ENCODE measurements around the gene SLC6A6. TPM values are rescaled to one million over a fixed set of nuclear protein-coding genes. Genes with fewer than 3 reads are reported as not detected.

Gene SLC6A6
- total and polyA plus RNA-seq, 2 experiments from 2014 or later = 30.7 to 58.9 TPM

DNA sequence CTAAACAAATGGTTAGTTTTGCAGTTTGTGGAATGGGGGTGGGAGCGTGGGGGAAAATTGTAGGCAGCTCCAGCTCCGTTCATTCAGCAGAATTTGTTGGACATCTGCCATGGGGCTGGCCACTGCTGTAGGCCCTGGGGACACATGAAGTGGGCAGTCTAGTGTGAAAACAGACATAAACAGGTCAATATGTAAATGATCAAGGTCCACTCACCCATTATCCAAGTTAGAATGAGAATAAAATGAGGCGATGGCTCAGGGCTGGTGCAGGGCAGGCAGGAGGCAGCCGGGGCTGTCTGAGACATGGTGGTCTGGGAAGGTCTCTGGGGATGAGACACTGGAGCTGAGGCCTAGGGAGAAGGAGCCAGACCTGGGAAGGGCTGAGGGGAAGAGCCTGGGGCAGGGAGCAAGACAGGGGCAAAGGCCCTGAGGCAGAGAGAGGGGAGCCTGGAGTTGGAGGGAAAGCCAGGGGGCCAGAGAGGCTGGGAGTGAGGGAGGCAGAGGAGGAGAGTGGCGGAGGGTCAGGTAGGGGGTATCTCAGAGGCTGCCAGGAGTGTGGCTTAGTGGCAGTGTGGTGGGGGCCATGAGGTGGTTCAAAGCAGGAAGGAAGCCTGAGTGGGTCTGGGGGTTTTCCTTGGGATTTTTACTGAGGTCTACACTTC lies 6.2 kb upstream of the SLC6A6 start:
- Histone ChIP-seq H3K9me3 (ENCODE audit: low read depth) (no peaks in the 10 kb centered on the region), H3K79me2 (no peaks in the 10 kb centered on the region), H3K9me2 (replicated peaks; ENCODE audit: insufficient read depth) (no peaks in the 10 kb centered on the region), H3K4me2 (no peak overlapping the region), H3K4me3 (no peak overlapping the region), H3K27ac (no peak overlapping the region), H3K27me3 (no peaks in the 10 kb centered on the region), H3K4me1 (ENCODE audit: insufficient read depth) (no peaks in the 10 kb centered on the region), H4K20me1 (ENCODE audit: insufficient read depth, poor library complexity, severe bottlenecking) (no peaks in the 10 kb centered on the region), H2AFZ (no peak overlapping the region), H3K36me3 (replicated peaks; ENCODE audit: insufficient read depth, low read depth) (no peaks in the 10 kb centered on the region)
- TF ChIP-seq EZH2phosphoT487 (IDR thresholded peaks at IDR 0.05; ENCODE audit: low read depth, severe bottlenecking, unreplicated experiment) (no peak), EZH2 (IDR thresholded peaks at IDR 0.05; ENCODE audit: borderline replicate concordance) (no peak)
- TF ChIP-seq, protein P1, sequence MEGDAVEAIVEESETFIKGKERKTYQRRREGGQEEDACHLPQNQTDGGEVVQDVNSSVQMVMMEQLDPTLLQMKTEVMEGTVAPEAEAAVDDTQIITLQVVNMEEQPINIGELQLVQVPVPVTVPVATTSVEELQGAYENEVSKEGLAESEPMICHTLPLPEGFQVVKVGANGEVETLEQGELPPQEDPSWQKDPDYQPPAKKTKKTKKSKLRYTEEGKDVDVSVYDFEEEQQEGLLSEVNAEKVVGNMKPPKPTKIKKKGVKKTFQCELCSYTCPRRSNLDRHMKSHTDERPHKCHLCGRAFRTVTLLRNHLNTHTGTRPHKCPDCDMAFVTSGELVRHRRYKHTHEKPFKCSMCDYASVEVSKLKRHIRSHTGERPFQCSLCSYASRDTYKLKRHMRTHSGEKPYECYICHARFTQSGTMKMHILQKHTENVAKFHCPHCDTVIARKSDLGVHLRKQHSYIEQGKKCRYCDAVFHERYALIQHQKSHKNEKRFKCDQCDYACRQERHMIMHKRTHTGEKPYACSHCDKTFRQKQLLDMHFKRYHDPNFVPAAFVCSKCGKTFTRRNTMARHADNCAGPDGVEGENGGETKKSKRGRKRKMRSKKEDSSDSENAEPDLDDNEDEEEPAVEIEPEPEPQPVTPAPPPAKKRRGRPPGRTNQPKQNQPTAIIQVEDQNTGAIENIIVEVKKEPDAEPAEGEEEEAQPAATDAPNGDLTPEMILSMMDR (IDR thresholded peaks at IDR 0.05; ENCODE audit: poor library complexity) = no peak
- DNase-seq (ENCODE audit: low spot score) = no peak
- WGBS (ENCODE audit: low lambda C conversion rate, missing lambda C conversion rate) = 91% methylated on average over 5 of the region's 5 CpGs

DNA sequence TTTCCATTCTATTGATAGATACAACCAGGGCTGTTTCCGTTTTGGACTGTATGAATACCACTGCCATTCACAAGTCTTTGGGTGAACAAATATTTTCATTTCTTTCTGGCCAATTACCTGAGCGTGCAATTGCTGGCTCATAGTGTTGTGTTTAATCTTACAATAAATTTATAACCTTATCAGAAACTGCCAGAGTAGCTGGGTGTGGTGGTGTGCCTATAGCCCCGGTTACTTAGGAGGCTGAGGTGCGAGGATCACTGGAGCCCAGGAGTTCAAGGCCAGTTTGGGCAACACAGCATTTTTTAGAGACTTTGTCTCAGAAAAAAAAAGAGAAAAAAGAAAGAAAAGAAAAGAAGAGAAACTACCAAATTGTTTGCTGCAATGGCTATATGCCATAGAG lies 5.4 kb upstream of the SLC6A6 start:
- Histone ChIP-seq H3K4me3 (no peak overlapping the region), H3K4me2 (no peak overlapping the region), H4K20me1 (ENCODE audit: insufficient read depth, poor library complexity, severe bottlenecking) (no peaks in the 10 kb centered on the region), H3K27me3 (no peaks in the 10 kb centered on the region), H3K79me2 (no peaks in the 10 kb centered on the region), H3K9me3 (ENCODE audit: low read depth) (no peaks in the 10 kb centered on the region), H3K27ac (no peak overlapping the region), H3K36me3 (replicated peaks; ENCODE audit: insufficient read depth, low read depth) (no peaks in the 10 kb centered on the region), H3K4me1 (ENCODE audit: insufficient read depth) (peaks cover 5% of the 10 kb centered on the region), H3K9me2 (replicated peaks; ENCODE audit: insufficient read depth) (no peaks in the 10 kb centered on the region), H2AFZ (no peak overlapping the region)
- TF ChIP-seq, protein P1 (IDR thresholded peaks at IDR 0.05; ENCODE audit: poor library complexity) = no peak
- TF ChIP-seq EZH2 (IDR thresholded peaks at IDR 0.05; ENCODE audit: borderline replicate concordance) (no peak), EZH2phosphoT487 (IDR thresholded peaks at IDR 0.05; ENCODE audit: low read depth, severe bottlenecking, unreplicated experiment) (no peak)
- no peak for DNase-seq (ENCODE audit: low spot score)
- 97% methylated on average over 4 of the region's 4 CpGs for WGBS (ENCODE audit: low lambda C conversion rate, missing lambda C conversion rate)

DNA sequence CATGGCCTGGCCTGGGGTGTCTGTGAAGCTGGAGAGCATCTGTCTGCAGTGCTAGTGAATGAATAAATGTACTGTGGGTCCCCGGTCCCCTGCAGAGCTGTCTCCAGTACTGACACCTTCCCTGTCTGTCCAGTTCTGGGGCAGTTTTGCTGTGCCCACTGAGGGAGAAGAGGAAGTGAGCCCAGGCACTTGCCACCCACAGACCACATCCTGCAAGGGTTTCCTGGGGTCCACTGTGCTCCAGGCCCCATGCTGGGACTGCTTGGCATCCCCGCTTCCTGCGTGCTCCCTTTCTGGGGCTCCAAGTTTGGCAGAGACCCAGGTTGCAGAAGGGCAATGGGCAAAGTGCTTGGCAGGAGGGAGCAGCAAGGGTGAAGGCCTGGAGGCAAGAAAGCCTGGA lies 4.9 kb upstream of the SLC6A6 start:
- Histone ChIP-seq H3K9me3 (ENCODE audit: low read depth) (no peaks in the 10 kb centered on the region), H3K27me3 (no peaks in the 10 kb centered on the region), H3K4me1 (ENCODE audit: insufficient read depth) (peaks cover 5% of the 10 kb centered on the region), H3K36me3 (replicated peaks; ENCODE audit: insufficient read depth, low read depth) (no peaks in the 10 kb centered on the region), H2AFZ (no peak overlapping the region), H3K4me3 (no peak overlapping the region), H4K20me1 (ENCODE audit: insufficient read depth, poor library complexity, severe bottlenecking) (no peaks in the 10 kb centered on the region), H3K27ac (no peak overlapping the region), H3K4me2 (no peak overlapping the region), H3K79me2 (no peaks in the 10 kb centered on the region), H3K9me2 (replicated peaks; ENCODE audit: insufficient read depth) (no peaks in the 10 kb centered on the region)
- TF ChIP-seq, protein P1 (IDR thresholded peaks at IDR 0.05; ENCODE audit: poor library complexity) = no peak
- TF ChIP-seq EZH2phosphoT487 (IDR thresholded peaks at IDR 0.05; ENCODE audit: low read depth, severe bottlenecking, unreplicated experiment) = no peak
- no peak for TF ChIP-seq EZH2 (IDR thresholded peaks at IDR 0.05; ENCODE audit: borderline replicate concordance)
- WGBS (ENCODE audit: low lambda C conversion rate, missing lambda C conversion rate) = 95% methylated on average over 3 of the region's 3 CpGs
- no peak for DNase-seq (ENCODE audit: low spot score)

Measured in hepatocyte (in vitro differentiated cells).